Parathyroid adenoma (tissue), 2 donors: ENCODE measurements around the gene KLF16.

ENCODE experiments used
- H2AFZ ChIP-seq: fragments of 300-600 bp; sonication (generic); one replicate; pipeline ENCODE4 v1.7.0; 2017; ENCODE audit warnings: antibody characterized with exemption, mild to moderate bottlenecking
- H3K27ac ChIP-seq: fragments of 300-600 bp; sonication (generic); one replicate; pipeline ENCODE4 v1.7.0; 2017
- H3K27me3 ChIP-seq: fragments of 300-600 bp; sonication (generic); one replicate; pipeline ENCODE4 v1.7.0; 2017; ENCODE audit warnings: low read length; ENCODE audit not compliant: control insufficient read depth, insufficient read depth
- H3K36me3 ChIP-seq: fragments of 300-600 bp; sonication (generic); one replicate; pipeline ENCODE4 v1.7.0; 2017; ENCODE audit warnings: low read length; ENCODE audit not compliant: control insufficient read depth, insufficient read depth
- H3K4me1 ChIP-seq: fragments of 300-600 bp; sonication (generic); one replicate; pipeline ENCODE4 v1.7.0; 2017; ENCODE audit warnings: control low read depth
- H3K4me2 ChIP-seq: fragments of 300-600 bp; sonication (generic); one replicate; pipeline ENCODE4 v1.7.0; 2017; ENCODE audit warnings: low read length
- H3K4me3 ChIP-seq: fragments of 300-600 bp; sonication (generic); one replicate; pipeline ENCODE4 v1.7.0; 2017; ENCODE audit warnings: low read depth, low read length
- H3K79me2 ChIP-seq: fragments of 300-600 bp; sonication (generic); one replicate; pipeline ENCODE4 v1.7.0; 2017; ENCODE audit warnings: control low read depth
- H3K9ac ChIP-seq: fragments of 300-600 bp; sonication (generic); one replicate; pipeline ENCODE4 v1.7.0; 2017; ENCODE audit warnings: mild to moderate bottlenecking
- H3K9me3 ChIP-seq: fragments of 300-600 bp; sonication (generic); one replicate; pipeline ENCODE4 v1.7.0; 2017; ENCODE audit warnings: low read length; ENCODE audit not compliant: control insufficient read depth
- CTCF ChIP-seq: fragments of 300-600 bp; sonication (generic); IDR thresholded peaks from one replicate; pipeline ENCODE4 v1.7.0; 2017; ENCODE audit warnings: antibody characterized with exemption, mild to moderate bottlenecking
- donor health status: primary hyperparathyroidism.

Gene KLF16

GRCh38 chr19:1860042-1860775 is 3.2 kb downstream of the KLF16 start:
- no peak overlapping the region for H3K27ac ChIP-seq

GRCh38 chr19:1859331-1859781 is 4.0 kb downstream of the KLF16 start:
- no peak overlapping the region for H3K4me2 ChIP-seq
- H3K9ac ChIP-seq: no peak overlapping the region
- H3K9me3 ChIP-seq: no peaks in the 10 kb centered on the region
- no peak for TF ChIP-seq CTCF
- H3K27me3 ChIP-seq: no peaks in the 10 kb centered on the region
- H3K36me3 ChIP-seq: no peaks in the 10 kb centered on the region
- no peak overlapping the region for H3K27ac ChIP-seq
- H3K79me2 ChIP-seq: peaks cover 13% of the 10 kb centered on the region
- H3K4me1 ChIP-seq: peaks cover 22% of the 10 kb centered on the region
- H3K4me3 ChIP-seq: no peak overlapping the region
- H2AFZ ChIP-seq: no peak overlapping the region

More at GRCh38 chr19:1860042-1860775, 3.2 kb downstream of the KLF16 start:
- H3K9ac ChIP-seq: no peak overlapping the region
- H3K36me3 ChIP-seq: no peaks in the 10 kb centered on the region
- H3K27me3 ChIP-seq: no peaks in the 10 kb centered on the region
- H3K9me3 ChIP-seq: no peaks in the 10 kb centered on the region
- no peak overlapping the region for H2AFZ ChIP-seq
- H3K79me2 ChIP-seq: peaks cover 13% of the 10 kb centered on the region
- no peak overlapping the region for H3K4me3 ChIP-seq
- H3K4me2 ChIP-seq: no peak overlapping the region
- H3K4me1 ChIP-seq: peaks cover 22% of the 10 kb centered on the region
- TF ChIP-seq CTCF: peak; percentile 23

GRCh38 chr19:1858412-1859081 is 4.8 kb downstream of the KLF16 start:
- H3K4me3 ChIP-seq: no peak overlapping the region
- no peaks in the 10 kb centered on the region for H3K36me3 ChIP-seq
- no peak overlapping the region for H3K9ac ChIP-seq
- peaks cover 13% of the 10 kb centered on the region for H3K79me2 ChIP-seq
- no peaks in the 10 kb centered on the region for H3K27me3 ChIP-seq
- no peak overlapping the region for H3K27ac ChIP-seq
- no peak overlapping the region for H2AFZ ChIP-seq
- H3K4me1 ChIP-seq: peaks cover 22% of the 10 kb centered on the region
- no peaks in the 10 kb centered on the region for H3K9me3 ChIP-seq
- H3K4me2 ChIP-seq: no peak overlapping the region
- no peak for TF ChIP-seq CTCF

- no peaks in the 10 kb centered on the region for H3K36me3 ChIP-seq
- peaks cover 22% of the 10 kb centered on the region for H3K4me1 ChIP-seq
- H3K4me2 ChIP-seq: no peak overlapping the region
- H3K27me3 ChIP-seq: no peaks in the 10 kb centered on the region
- H2AFZ ChIP-seq: no peak overlapping the region
- no peak overlapping the region for H3K4me3 ChIP-seq
- peak overlapping the region; percentile 32 for H3K27ac ChIP-seq
- H3K9ac ChIP-seq: no peak overlapping the region
- TF ChIP-seq CTCF: no peak
- no peaks in the 10 kb centered on the region for H3K9me3 ChIP-seq
- peaks cover 13% of the 10 kb centered on the region for H3K79me2 ChIP-seq
Observed at GRCh38 chr19:1857648-1858326, 5.6 kb downstream of the KLF16 start.
